Activated CD8-positive, alpha-beta memory T cell treated with anti-CD3 and anti-CD28 coated beads, Interleukin-2, amount 50 U/mL, for 48 hours (primary cell): Measurements from ENCODE around the gene ZNF283.
"Not testable (repeated sequence)": the region's sequence is repeated elsewhere in the genome, so short reads cannot be mapped to it uniquely, and the experiment has no call there.

Source experiments
- DNase-seq: peaks from one replicate; pipeline ENCODE4 v3.0.0-alpha.2; 2020

Gene ZNF283

DNA sequence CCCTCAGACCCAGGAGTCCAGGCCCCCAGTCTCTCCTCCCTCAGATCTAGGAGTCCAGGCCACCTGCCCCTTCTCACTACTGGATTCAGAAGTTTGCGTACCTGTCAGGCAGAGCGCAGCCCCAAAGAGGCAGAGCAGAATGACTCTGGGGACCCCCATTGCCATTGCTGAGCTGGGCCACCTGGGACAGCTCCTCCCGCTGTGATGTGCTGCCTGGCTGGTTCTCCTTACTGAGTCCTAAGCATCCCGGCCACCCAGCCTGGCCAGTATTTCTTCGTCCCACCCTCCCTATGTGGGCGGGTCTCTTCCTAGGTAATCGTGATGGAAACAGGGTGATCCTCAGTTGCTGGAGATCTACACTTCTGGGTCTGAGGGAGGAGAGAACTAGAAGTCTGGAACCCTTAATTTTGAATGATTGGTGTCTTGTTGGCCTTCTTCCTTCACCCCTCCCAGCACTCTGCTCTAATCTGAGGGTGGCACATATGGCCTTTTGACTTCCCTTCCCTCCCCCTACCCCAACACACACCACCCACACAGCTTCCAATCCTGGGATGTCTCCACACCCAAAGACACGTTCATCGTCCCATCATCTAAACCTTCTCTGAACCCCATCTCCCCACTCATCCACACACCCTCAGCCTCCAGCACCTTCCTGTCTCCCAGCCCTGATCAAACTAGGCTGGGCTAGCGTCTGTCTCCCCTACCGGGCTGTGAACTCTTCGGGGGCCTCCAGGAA lies 24.7 kb upstream of the ZNF283 start, which contains the start of gene LYPD5:
TSS of gene LYPD5 (minus strand) at position 232 of the 736 bp plus-strand sequence. CDS start at position 165, 67 bp downstream.
- DNase-seq = no peak

- no peak for DNase-seq
Measured at GRCh38 chr19:43804432-43804831, 22.7 kb upstream of the ZNF283 start.

GRCh38 chr19:43806401-43806800 lies 20.7 kb upstream of the ZNF283 start:
- not testable (repeated sequence) for DNase-seq

GRCh38 chr19:43806848-43807247 lies 20.3 kb upstream of the ZNF283 start:
- DNase-seq = no peak

GRCh38 chr19:43807651-43808050 lies 19.5 kb upstream of the ZNF283 start:
- no peak for DNase-seq

GRCh38 chr19:43809762-43810696 lies 17.1 kb upstream of the ZNF283 start:
- no peak for DNase-seq

DNA sequence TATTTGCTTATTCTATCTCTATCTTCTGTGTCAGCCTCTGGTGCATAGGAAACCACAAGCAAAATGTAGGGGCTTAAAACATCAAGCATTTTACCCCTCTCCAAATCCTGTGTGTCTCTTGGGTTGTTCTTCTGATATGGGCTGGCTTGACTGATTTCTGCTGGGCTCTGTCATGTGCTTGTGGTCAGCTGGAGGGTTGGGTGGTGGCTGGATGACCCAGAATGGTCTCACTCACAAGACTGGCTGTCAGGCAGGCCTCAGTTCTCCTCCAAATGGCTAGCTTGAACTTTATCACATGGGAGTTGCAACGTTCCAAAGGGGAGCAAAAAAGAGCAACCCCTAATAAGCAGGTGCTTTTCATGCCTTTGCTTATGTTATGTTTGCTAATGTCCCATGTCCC lies 15.3 kb upstream of the ZNF283 start:
- DNase-seq = no peak

- no peak for DNase-seq
Measured at GRCh38 chr19:43812259-43812658, 14.9 kb upstream of the ZNF283 start.

DNA sequence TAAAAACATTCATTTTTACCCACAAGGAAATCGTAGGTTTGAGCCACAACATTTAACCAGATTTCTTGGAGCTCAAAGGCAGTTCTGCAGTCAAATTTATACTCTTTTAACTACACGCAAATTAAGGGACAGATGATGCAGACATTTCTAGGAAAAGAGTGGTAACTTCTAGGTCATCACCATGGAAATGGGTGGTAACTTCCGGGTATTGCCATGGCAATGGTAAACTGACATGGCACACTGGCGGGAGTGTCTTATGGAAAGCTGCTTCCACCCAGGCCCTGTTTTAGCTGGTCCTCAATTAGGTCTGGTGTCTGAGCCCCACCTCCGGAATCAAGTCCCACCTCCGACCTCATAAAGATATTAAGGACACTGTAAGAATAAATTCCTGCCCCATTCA lies 14.4 kb upstream of the ZNF283 start:
- DNase-seq = no peak

DNA sequence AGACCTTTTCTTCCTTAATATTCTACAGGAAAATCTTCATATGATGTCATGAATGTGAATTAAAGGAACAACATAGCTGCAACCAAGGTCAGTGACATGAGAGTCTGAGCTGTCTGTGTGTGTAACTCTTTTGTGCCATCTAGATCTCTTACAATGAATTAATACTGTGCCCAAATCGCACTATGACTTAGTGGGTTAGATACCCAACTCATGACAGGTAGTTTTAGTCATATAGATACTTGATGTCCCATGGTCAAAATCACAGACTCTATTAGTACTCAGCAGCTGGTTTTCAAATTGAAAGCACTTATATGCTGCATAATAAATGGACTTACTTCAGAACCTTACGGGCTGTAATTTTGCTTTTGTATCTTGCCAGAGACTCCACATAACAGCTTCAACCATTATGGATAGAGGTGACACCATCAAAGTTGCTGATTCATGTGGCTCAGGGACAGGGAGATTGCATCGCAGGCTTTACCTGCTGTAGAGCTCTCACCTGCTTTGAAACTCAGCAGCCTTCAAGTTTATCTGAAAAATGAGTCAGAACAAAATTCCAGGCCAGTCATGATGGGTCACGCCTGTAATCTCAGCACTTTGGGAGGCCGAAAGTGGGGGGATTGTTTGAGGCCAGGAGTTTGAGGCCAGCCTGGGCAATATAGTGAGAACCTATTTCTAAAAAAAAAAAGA lies 12.3 kb upstream of the ZNF283 start:
- no peak for DNase-seq

- DNase-seq = not testable (repeated sequence)
Measured at GRCh38 chr19:43817454-43817853, 9.7 kb upstream of the ZNF283 start.

DNA sequence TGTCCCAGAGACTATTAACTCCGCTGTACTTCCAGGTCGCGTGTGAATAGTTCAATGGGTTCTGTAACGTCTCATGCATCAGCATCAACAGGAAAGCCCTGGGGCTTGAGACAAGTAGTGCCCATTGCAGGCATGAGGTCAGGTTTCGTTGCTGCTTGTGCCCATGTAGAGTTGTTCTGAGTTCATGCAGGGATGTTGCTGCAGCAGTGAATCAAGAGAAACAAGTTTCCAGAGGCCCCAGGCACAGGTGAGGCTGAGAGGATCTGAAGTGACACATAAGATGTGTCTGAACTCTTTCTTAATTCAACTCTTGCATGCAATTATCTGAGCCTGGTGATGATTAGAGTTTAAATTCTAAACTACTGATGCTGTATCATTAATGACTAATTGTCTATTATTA lies 8.6 kb upstream of the ZNF283 start:
- DNase-seq = no peak

GRCh38 chr19:43820098-43820883 lies 6.8 kb upstream of the ZNF283 start:
- DNase-seq = peak; percentile 58

GRCh38 chr19:43820884-43821215 lies 6.3 kb upstream of the ZNF283 start:
- no peak for DNase-seq

DNA sequence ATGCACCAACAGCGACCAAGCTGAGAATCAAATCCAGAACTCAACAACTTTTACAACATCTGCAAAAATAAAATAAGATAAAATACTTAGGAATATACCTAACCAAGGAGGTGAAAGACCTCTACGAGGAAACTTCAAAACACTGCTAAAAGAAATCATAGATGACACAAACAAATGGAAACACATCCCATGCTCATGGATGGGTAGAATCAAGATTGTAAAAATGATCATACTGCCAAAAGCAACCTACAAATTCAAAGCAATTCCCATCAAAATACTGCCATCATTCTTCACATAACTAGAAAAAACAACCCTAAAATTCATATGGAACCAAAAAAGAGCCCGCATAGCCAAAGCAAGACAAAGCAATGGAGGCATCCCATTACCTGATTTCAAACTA lies 3.3 kb upstream of the ZNF283 start:
- DNase-seq = not testable (repeated sequence)

DNA sequence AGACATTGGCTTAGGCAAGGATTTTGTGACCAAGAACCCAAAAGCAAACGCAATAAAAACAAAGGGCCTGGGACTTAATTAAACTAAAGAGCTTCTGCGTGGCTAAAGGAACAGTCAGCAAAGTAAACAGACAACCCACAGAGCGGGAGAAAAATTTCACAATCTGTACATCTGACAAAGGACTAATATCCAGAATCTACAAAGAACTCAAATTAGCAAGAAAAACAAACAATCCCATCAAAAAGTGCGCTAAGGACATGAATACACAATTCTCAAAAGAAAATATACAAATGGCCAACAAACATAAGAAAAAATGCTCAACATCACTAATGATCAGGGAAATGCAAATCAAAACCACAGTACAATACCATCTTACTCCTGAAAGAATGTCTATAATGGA lies 2.5 kb upstream of the ZNF283 start:
- DNase-seq = not testable (repeated sequence)

- no peak for DNase-seq
Measured at GRCh38 chr19:43839139-43839538, 12.0 kb downstream of the ZNF283 start.

DNA sequence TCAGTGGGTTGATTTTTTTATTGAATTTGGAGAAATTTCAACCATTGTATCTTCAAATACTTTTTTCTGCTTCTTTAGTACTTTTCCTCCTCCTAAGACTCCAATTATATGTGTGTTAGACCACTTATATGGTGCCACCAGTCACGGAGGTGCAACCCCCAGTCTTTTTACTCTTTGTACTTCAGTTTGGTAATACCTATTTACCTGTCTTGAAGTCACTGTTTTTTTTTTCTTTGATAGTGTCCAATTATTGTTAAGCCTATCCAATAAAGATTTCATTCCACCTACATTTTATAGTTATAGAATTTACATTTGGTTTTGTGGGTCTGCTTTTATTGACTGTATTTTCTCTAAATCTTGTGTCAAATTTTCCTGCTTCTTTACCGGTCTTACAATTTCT lies 14.9 kb downstream of the ZNF283 start:
- no peak for DNase-seq

DNA sequence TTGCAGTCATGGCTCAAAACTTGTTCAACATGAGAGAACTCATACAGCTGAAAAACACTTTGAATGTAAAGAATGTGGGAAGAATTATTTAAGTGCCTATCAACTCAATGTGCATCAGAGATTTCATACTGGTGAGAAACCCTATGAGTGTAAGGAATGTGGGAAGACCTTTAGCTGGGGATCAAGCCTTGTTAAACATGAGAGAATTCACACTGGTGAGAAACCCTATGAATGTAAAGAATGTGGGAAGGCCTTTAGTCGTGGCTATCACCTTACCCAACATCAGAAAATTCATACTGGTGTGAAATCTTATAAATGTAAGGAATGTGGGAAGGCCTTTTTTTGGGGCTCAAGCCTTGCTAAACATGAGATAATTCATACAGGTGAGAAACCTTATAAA lies 20.1 kb downstream of the ZNF283 start:
- DNase-seq = no peak

DNA sequence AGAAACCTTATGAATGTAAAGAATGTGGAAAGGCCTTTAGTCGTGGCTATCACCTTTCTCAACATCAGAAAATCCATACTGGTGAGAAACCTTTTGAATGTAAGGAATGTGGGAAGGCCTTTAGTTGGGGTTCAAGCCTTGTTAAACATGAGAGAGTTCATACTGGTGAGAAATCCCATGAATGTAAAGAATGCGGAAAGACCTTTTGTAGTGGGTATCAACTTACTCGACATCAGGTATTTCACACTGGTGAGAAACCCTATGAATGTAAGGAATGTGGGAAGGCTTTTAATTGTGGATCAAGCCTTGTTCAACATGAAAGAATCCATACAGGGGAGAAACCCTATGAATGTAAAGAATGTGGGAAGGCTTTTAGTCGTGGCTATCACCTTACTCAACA lies 20.8 kb downstream of the ZNF283 start:
- no peak for DNase-seq

GRCh38 chr19:43848821-43849220 lies 21.7 kb downstream of the ZNF283 start:
- no peak for DNase-seq

DNA sequence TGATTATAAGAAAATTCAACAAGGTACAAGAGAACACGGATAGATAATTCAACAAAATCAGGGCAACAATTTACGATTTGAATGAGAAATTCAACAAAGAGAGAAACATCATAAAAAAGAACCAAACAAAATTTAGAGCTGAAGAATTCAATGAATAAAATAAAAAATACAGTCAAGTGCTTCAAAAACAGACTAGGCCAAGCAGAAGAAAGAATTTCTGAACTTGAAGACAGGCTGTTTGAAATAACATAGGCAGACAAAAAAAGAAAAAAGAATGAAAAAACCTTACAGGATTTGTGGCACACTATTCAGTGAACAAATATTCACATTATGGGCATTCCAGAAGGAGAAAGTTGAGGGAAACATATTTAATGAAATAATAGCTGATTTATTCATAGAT lies 31.1 kb downstream of the ZNF283 start:
- no peak for DNase-seq

DNA sequence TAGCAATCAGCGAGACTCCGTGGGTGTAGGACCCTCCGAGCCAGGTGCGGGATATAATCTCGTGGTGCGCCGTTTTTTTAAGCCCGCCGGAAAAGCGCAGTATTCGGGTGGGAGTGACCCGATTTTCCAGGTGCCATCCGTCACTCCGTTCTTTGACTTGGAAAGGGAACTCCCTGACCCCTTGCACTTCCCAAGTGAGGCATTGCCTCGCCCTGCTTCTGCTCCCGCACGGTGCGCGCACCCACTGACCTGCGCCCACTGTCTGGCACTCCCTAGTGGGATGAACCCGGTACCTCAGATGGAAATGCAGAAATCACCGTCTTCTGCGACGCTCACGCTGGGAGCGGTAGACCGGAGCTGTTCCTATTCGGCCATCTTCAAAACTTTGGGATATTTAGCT lies 39.8 kb downstream of the ZNF283 start:
- DNase-seq = not testable (repeated sequence)
